GM18909 (cell line): Measurements from ENCODE around the gene ZNF85.
"Not testable (repeated sequence)": the region's sequence is repeated elsewhere in the genome, so short reads cannot be mapped to it uniquely, and the experiment has no call there.

Source experiments
- ATAC-seq: cut with Tn5 transposase; IDR thresholded peaks from one replicate; pipeline ENCODE4 v1.9.1; 2021; ENCODE audit warnings: mild to moderate bottlenecking; ENCODE audit not compliant: unreplicated experiment, poor library complexity

ZNF85 gene

DNA sequence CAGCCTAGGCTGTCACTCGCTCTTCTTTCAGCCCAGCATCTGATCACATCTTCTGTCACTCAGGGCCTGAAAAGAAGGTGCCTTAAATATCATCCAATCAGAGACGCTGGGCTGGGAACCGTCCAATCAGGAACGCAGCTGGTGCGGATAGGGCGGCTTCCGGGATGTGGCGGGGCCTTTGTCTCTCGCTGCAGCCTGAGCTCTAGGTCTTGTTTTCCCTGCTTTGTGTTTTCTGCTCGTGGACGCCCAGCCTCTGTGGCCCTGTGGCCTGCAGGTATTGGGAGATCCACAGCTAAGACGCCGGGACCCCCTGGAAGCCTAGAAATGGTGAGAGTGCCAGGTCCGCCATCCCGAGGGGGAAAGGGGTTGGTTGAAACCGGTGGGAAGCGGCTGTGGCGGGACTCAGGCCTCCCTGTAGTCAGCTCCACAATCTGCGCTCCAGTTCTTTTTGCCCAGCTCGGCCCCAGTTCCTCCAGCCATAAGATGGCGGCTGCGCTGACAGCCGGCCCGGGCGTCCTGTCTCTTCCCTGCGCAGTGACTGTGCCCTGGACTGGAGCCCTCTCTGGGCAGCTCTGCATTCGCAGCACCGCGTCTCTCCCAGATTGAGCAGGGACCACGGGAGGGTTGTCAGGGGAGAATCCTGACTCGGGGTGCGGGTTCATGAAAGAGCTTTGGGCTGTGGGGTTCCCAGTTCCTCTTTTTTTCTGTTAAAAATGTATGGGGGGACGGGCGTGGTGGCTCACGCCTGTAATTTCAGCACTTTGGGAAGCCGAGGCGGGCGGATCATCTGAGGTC is at the start of gene ZNF85:
ZNF85 (plus strand) TSS at position 175 of the 795 bp plus-strand sequence; CDS start at position 325, 150 bp downstream.
- ATAC-seq: peak; percentile 97

DNA sequence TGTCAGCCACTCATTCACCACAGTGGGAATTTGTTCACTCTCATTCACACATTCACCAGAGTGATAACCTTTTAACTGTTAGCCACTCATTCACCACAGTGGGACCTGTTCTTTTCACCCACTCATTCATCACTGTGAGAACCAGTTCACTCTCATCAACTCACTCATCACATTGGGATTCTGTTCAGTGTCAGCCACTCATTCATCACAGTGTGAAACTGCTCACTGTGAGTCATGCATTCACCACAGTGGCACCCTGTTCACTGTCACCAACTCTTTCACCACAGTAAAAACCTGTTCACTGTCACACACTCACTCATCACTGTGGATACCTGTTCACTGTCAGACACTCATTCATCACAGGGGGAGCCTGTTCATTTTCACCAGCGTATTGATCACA is 43.5 kb upstream of the ZNF85 start:
- no peak for ATAC-seq

DNA sequence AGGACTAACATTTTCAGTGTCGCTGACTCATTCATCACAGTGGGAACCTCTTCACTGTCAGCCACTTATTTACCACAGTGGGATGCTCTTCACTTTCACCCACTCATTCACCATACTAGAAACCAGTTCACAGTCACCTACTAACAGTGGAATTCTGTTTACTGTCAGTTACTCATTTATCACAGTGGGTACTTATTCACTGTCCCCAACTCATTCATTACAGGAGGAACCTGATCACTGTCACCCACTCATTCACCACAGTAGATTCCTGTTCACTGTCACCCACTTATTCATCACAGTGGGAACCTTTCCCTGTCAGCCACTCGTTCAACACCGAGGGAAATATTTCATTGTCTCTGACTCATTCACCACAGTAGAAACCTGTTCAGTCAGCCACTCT is 10.1 kb upstream of the ZNF85 start:
- ATAC-seq: no peak

DNA sequence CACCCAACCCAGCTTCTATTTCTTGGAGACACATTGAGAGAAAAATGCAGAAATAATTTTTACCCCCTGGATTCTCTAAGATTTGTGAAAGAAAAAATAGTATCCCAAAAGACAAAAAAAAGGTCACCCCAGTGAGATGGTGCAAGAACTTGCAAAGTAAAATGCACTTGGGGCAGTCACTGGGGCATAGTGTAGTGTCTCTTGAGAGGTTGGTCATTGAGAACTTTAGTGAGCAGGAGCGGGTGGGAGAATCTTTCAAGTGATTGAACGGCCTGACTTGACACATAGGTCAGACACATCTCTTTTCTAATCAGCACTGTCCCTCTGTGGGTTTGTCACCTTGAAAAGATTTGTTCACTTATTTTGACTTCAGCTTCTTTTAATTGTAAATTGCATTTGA is 2.4 kb downstream of the ZNF85 start:
- ATAC-seq: no peak

DNA sequence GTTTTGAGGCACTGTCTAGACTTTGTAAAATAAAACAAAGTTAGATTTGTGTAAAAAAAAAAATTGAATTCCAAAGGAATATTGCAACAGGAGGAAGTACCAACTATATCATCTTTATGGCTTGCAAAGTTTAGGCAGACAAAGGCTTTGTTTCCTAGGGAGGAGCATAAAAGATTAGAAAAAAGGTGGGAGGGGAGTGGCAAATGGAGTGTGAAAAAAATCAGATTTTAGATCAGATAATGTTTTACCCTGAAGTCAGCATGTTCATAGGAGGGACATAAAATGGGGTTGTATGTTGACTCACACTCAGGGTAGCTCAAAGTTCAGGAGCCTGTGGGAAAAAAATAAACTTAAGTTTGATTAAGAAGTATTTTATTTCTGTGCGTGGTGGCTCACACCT is 3.7 kb downstream of the ZNF85 start:
- ATAC-seq: no peak

DNA sequence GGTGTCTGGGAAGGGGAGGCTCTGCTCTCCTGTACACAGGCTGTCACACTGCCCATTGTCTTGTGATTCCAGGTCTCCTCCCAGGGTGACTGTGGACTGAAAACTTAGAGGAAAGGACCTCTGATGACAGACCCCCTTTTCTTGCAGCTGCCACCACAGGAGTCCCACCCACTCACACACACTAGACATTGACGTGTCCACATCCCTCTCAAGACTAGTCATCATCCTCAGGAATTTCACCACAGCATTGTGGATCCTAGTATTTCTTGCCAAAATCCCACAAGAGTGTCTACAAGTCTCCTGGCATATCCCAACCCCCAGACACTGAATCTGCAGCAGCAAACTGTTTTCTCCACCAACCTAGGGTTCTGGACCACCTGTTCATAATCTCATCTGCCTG is 5.3 kb downstream of the ZNF85 start:
- ATAC-seq: no peak

DNA sequence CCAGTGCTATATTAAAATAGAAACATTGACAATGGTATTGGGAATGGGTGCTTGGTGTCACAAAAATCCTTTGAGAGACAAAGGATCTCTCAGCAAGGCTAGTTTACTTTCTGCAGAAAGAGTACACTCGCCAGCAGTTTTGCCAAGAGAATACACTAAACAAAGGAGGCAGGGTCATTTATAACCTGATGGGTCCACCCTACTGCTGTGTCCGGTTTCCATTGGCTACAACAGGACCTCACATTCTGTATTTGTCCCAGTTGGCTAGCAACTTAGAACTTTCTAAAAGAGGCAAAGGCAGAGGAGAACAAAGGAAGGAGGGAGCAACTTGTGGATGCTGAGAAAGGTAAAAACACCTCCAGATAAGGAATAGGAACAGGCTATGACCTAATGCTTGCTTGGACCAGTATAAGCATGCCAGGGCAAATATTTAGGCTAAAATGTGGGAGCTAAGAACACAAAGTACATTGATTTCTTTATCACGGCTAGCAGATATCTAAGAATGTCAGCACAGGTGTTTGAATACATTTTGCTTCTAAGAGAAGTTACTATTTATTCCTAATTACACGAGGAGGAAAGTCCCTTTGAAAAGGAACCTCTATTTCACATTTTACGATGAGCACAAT is 13.4 kb downstream of the ZNF85 start:
- ATAC-seq: not testable (repeated sequence)

DNA sequence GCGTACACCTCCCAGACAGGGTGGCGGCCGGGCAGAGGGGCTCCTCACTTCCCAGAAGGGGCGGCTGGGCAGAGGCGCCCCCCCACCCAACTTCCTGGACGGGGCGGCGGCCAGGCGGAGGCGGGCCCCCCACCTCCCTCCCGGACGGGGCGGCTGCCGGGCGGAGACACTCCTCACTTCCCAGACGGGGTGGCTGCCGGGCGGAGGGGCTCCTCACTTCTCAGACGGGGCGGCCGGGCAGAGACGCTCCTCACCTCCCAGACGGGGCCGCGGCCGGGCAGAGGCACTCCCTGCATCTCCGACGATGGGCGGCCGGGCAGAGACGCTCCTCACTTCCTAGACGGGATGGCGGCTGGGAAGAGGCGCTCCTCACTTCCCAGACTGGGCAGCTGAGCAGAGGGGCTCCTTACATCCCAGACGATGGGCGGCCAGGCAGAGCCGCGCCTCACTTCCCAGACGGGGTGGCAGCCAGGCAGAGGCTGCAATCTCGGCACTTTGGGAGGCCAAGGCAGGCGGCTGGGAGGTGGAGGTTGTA is 29.6 kb downstream of the ZNF85 start:
- ATAC-seq: not testable (repeated sequence)

DNA sequence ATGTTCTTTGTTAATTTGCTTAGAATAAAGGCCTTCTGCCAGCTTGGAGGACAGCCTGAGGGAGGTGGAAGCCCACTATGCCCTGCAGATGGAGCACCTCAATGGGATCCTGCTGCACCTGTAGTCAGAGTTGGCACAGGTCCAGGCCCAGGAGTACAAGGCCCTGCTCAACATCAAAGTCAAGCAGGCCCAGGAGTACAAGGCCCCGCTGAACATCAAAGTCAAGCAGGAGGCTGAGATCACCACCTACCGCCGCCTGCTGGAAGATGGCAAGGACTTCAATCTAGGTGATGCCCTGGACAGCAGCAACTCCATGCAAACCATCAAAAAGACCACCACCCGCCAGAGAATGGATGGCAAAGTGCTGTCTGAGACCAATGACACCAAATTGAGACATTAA is 41.7 kb downstream of the ZNF85 start:
- ATAC-seq: no peak

DNA sequence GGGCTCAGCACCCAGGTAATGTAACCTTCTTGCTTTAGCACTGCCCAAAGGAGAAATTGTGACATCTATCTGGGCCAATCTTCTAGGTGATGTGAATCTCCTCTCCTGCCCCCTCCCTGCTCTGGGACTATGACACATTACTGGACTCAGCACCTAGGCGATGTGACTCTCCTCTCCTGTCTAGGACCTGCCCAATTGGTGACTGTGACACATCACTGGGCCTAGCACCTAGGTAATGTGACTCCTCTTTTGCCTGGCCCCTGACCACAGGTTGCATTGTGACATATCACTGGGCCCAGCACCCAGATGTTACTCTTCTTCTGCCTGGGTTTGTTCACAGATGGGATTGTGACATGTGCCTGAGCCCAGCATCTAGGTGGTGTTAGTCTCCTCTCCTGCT is 45.0 kb downstream of the ZNF85 start:
- ATAC-seq: no peak

DNA sequence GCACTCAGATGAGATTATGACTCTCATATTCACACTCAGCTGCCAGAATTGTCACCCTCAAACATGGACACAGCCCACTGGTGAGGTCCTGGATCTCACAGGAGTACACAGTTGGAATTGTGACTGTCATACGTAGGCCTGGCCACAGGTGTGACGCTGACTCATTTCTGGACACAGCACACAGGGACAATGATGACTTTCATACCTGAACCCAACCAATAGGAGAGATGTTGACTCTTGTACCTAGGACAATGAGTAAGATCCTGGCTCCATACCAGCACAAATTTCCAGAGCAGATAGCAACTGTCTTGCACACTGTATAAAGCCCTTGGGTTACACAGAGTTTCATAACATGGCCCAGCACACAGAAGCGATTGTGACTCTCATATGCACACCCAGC is 46.4 kb downstream of the ZNF85 start:
- no peak for ATAC-seq

DNA sequence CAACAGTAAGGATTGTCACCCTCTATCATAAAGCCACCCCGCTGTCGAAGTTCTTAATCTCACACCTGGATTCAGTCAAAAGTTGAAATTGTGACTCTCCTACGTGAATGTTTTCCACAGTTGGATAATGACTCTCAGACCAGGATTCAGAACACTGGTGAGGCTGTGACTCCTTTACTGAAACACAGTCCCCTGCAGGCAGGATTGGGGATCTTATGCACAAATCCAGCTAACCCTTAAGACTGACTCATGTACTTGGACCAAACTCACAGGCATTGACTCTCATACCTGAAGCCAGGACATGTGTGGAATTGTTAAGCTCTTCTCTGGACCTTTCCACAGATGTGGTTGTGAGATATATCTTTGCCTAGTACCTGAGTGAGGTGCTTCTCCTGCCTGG is 46.8 kb downstream of the ZNF85 start:
- ATAC-seq: no peak

DNA sequence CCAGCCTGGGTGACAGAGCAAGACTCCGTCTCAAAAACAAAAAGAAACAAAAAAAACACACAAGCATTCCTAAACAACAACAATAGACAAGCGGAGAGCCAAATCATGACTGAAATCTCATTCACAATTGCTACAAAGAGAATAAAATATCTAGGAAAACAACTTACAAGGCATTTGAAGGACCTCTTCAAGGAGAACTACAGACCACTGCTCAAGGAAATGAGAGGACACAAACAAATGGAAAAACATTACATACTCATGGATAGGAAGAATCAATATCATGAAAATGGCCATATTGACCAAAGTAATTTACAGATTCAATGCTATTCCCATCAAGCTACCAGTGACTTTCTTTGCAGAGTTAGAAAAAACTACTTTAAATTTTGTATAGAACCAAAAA is 69.7 kb downstream of the ZNF85 start:
- ATAC-seq: not testable (repeated sequence)

DNA sequence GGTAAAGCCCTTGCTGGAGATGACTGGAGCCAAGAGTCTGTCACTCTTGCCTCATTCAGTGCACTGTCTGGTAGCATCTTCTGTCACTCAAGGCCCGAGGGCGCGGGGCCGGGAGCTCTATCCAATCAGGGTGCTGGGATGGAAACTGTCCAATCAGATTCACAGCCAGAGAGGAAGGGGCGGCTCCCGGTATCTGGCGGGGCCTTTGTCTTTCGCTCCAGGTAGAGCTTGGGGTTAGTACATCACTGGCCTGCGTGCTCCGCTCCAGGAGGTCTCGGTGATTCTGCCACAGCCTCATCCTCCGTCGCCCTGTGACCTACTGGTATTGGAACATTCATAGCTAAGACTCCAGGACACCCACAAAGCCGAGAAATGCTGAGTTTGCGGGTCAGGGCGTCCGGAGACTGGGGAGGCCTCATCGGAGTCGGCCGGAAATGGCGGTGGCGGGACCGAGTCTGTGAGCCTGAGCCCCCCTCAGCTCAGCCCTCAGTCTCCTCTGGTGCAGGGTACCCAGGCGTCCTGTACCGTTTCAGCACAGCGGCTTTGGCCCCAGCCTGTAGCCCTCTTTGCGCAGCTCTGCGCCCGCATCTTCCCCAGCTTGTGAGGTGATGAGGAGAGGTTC is 76.8 kb downstream of the ZNF85 start:
- peak; percentile 100 for ATAC-seq
